ENCODE measurements around the gene MC3R.
"Not testable (repeated sequence)": the region's sequence is repeated elsewhere in the genome, so short reads cannot be mapped to it uniquely, and the experiment has no call there.

- TF ChIP-seq CTCF (IDR thresholded peaks at IDR 0.05); EZH2 (IDR thresholded peaks at IDR 0.05; ENCODE audit: borderline replicate concordance, insufficient read depth, low read depth, low read length, poor library complexity, severe bottlenecking): not testable (repeated sequence)
These were observed 27.3 kb upstream of the MC3R start for GRCh38 chr20:56221186-56221585.
